HG03558 (cell line): ENCODE data around the gene KRT82.
"Not testable (repeated sequence)": the region's sequence is repeated elsewhere in the genome, so short reads cannot be mapped to it uniquely, and the experiment has no call there.

Source experiments
- ATAC-seq: cut with Tn5 transposase; IDR thresholded peaks from one replicate; pipeline ENCODE4 v1.9.1; 2021; ENCODE audit warnings: moderate number of reproducible peaks; ENCODE audit not compliant: unreplicated experiment; ENCODE audit errors: extremely low read depth

Gene KRT82

DNA sequence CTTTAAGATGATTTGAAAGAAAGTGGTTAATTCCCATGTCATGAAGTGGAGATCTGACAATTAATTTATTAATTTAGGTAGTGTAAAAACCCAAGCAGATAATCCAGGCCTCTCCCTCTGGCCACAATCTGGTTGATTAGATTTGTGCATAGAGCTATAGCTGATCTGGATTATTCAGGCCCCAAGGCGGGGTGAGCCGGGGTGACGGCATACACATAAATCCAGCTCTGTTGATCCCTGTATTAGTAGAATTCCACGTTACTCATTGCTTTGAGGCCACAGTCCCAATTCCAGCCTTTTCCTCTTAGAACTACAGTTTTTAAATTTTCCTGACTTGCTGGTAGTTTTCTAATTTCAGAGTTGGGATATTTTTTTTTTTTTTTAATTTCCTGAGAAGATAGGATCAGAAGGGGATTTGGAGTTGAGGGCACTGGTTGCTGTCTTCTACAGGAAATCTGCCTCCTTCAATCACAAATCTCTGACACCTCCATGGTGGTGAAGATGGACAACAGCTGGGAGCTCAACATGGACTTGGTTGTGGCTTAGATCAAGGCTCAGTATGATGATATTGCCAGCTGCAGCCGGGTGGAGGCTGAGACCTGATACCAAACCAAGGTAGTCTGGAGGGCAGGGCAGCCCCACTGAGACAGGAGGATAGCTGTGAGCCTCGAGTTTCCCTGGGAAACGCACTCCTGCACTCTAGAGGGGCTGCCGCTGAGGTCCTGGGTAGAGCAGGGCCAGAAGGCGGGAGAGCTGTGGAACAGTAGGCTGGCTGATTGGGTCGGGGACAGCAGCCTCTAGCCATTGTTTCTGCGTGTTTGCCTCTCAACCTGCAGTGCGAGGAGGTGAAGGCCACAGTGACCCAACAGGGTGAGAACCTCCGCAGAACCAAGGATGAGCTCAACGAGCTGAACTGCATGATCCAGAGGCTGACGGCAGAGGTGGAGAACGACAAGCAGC lies 58.3 kb downstream of the KRT82 start:
- no peak for ATAC-seq

DNA sequence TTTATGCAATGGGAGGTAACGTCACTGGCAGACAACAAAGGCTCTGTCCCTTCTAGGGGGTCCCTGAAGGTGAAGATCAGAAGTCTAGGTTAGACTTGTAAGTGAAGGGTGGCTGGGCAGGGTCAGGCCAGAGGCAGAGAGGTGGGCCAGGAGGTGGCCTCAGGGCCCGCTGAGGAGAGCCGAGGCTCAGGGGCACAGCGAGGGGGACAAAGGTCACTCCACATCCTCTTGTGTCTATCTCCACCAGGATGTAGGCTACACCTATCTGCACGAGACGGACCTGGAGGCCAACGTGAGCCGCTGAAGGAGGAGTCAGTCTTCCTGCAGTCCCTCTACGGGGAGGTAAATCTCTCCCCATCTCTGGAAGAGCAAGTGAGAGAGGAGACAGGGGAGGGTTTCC lies 59.1 kb downstream of the KRT82 start:
- no peak for ATAC-seq

- no peak for ATAC-seq
Measured at GRCh38 chr12:52346593-52346992, 59.5 kb downstream of the KRT82 start.

DNA sequence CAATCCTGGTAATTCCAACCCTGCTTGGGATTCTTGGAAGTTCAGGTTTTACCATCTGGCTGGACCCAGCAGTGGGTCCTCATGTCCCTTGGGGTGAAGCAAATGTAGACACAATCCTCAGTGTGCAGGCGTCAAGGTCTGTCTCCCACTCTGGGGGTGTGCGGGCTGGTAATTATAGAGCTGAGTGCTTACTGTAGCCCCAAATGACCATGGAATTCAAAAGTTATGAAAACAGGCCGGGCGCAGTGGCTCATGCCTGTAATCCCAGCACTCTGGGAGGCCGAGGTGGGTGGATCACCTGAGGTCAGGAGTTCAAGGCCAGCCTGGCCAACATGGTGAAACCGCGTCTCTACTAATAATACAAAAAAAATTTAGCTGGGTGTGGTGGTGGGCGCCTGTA lies 61.1 kb downstream of the KRT82 start:
- ATAC-seq, result not testable (repeated sequence)

DNA sequence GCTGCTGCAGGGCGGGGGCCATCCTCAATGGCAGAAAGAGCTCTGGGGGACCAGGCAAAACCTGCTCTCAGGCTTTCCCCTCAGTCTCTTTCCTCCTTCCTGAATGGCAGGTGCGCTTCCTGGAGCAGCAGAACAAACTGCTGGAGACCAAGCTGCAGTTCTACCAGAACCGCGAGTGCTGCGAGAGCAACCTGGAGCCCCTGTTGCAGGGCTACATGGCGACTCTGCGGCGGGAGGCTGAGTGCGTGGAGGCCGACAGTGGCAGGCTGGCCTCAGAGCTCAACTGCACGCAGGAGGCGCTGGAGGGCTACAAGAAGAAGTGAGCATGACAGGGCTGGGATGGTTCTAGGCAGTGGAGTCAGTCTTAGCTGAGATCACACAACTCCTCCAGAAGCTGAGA lies 62.0 kb downstream of the KRT82 start:
- no peak for ATAC-seq
